Ishikawa (cell line): ENCODE data around the gene EDNRA.

Experiments used
- CEBPB ChIP-seq: IDR thresholded peaks from 2 replicates; pipeline ENCODE4 v1.6.1; 2012
- CREB1 ChIP-seq: IDR thresholded peaks from 2 replicates; pipeline ENCODE4 v1.6.1; 2012; ENCODE audit warnings: low read depth
- EGR1 ChIP-seq: IDR thresholded peaks from 2 replicates; pipeline ENCODE4 v1.6.1; 2012
- EP300 ChIP-seq: IDR thresholded peaks from 2 replicates; pipeline ENCODE4 v1.6.1; 2012; ENCODE audit warnings: borderline replicate concordance
- FOXM1 ChIP-seq: IDR thresholded peaks from 2 replicates; pipeline ENCODE4 v1.6.1; 2012; ENCODE audit warnings: low read depth, borderline replicate concordance
- MAX ChIP-seq: IDR thresholded peaks from 2 replicates; pipeline ENCODE4 v1.6.1; 2012
- NFIC ChIP-seq: IDR thresholded peaks from 2 replicates; pipeline ENCODE4 v1.6.1; 2012
- RAD21 ChIP-seq: IDR thresholded peaks from 2 replicates; pipeline ENCODE4 v1.6.1; 2012; ENCODE audit warnings: low read depth
- REST ChIP-seq: IDR thresholded peaks from 2 replicates; pipeline ENCODE4 v1.6.1; 2012; ENCODE audit warnings: low read depth, mild to moderate bottlenecking
- TAF1 ChIP-seq: IDR thresholded peaks from 2 replicates; pipeline ENCODE4 v1.6.1; 2012; ENCODE audit warnings: low read depth, mild to moderate bottlenecking
- TCF12 ChIP-seq: IDR thresholded peaks from 2 replicates; pipeline ENCODE4 v1.6.1; 2012; ENCODE audit warnings: low read depth
- TEAD4 ChIP-seq: IDR thresholded peaks from 2 replicates; pipeline ENCODE4 v1.6.1; 2012
- USF1 ChIP-seq: IDR thresholded peaks from 2 replicates; pipeline ENCODE4 v1.6.1; 2012
- YY1 ChIP-seq: IDR thresholded peaks from 2 replicates; pipeline ENCODE4 v1.6.1; 2012; ENCODE audit warnings: low read depth
- ZBTB7A ChIP-seq: IDR thresholded peaks from 2 replicates; pipeline ENCODE4 v1.6.1; 2012; ENCODE audit warnings: low read depth

EDNRA gene

GRCh38 chr4:147461161-147461560, 19.7 kb upstream of the EDNRA start:
- TF ChIP-seq EP300 (no peak), YY1 (no peak), MAX (no peak), CEBPB (no peak), USF1 (no peak), CREB1 (no peak), NFIC (no peak), TEAD4 (no peak), RAD21 (no peak), REST (no peak), TCF12 (no peak), TAF1 (no peak), ZBTB7A (no peak), FOXM1 (no peak), EGR1 (no peak)

- TF ChIP-seq YY1: no peak
- no peak for TF ChIP-seq TEAD4
- no peak for TF ChIP-seq ZBTB7A
- no peak for TF ChIP-seq TCF12
- no peak for TF ChIP-seq RAD21
- TF ChIP-seq NFIC: no peak
- TF ChIP-seq FOXM1: no peak
- no peak for TF ChIP-seq TAF1
- TF ChIP-seq REST: no peak
- no peak for TF ChIP-seq EGR1
- TF ChIP-seq EP300: no peak
- TF ChIP-seq MAX: no peak
- TF ChIP-seq USF1: no peak
- no peak for TF ChIP-seq CEBPB
- TF ChIP-seq CREB1: no peak
Observed at GRCh38 chr4:147463065-147463464, 17.8 kb upstream of the EDNRA start.

GRCh38 chr4:147465461-147465860, 15.4 kb upstream of the EDNRA start:
- TF ChIP-seq MAX: no peak
- no peak for TF ChIP-seq EGR1
- no peak for TF ChIP-seq CREB1
- no peak for TF ChIP-seq REST
- TF ChIP-seq CEBPB: no peak
- no peak for TF ChIP-seq YY1

- TF ChIP-seq YY1 (no peak), ZBTB7A (no peak), TAF1 (no peak), RAD21 (no peak), USF1 (no peak)
Observed at GRCh38 chr4:147477439-147477838, 3.5 kb upstream of the EDNRA start.
